HCT116 (cell line): ENCODE measurements around the gene CFAP161. TPM values are rescaled to one million over a fixed set of nuclear protein-coding genes. Genes with fewer than 3 reads are reported as not detected.

ENCODE experiments used
- ATAC-seq: fragments of 200-7000 bp; cut with Tn5 transposase; 2 replicates; pipeline ENCODE4 v1.9.1; 2020; ENCODE audit warnings: mild to moderate bottlenecking, moderate library complexity
- BruUV-seq: library from RNA; stranded (reverse); fragments of 400-500 nt; replicated peaks from 2 replicates; lab custom pipeline; 2021; lab: Mats Ljungman, UMichigan
- CTCF ChIA-PET: fragments of 300-600 bp; sonication (Branson Sonifier 250); formaldehyde crosslinking; loops from one replicate; lab custom pipeline; 2021; ENCODE audit warnings: antibody characterized with exemption; lab: Charles Lee
- POLR2A ChIA-PET: fragments of 300-600, 350-600 bp; sonication (Branson Sonifier 250); formaldehyde crosslinking; loops from one replicate; lab custom pipeline; 2021; ENCODE audit warnings: antibody characterized with exemption; lab: Charles Lee
- RAD21 ChIA-PET, 2 experiments: fragments of 300-600 bp; sonication (Branson Sonifier 250); formaldehyde crosslinking; loops; one replicate each; lab custom pipeline; 2023; ENCODE audit warnings: low total read pairs in 2 of 2; ENCODE audit not compliant: uncharacterized antibody in 2 of 2, unreplicated experiment in 2 of 2, low non-redundant PET in 1 of 2; lab: Charles Lee
- DNase-seq: peaks from one replicate; pipeline ENCODE4 v3.0.0-alpha.2; 2010; ENCODE audit warnings: low read depth, low spot score
- H2AFZ ChIP-seq: fragments of 200-600 bp; shearing (Covaris generic), sonication (generic); 2 replicates; pipeline ENCODE4 v1.6.1; 2017; ENCODE audit warnings: low read depth, mixed run types, mixed read lengths, antibody characterized with exemption, low read length; ENCODE audit not compliant: poor library complexity, severe bottlenecking
- H3K27ac ChIP-seq: 2 replicates; pipeline ENCODE4 v1.5.1; 2012; ENCODE audit warnings: low read depth, low read length
- H3K27me3 ChIP-seq: fragments of 200-600 bp; sonication (generic); 2 replicates; pipeline ENCODE4 v1.6.1; 2016; ENCODE audit warnings: mixed run types, low read length, mixed read lengths; ENCODE audit not compliant: insufficient read depth
- H3K36me3 ChIP-seq, 2 experiments: fragments of 200-500 bp in 1 of 2; fragments of 200-600 bp in 1 of 2; sonication (Bioruptor generic) in 1 of 2; sonication (generic) in 1 of 2; 2 replicates each; pipeline versions ENCODE4 v1.5.1 to v1.6.1; 2014 to 2016; ENCODE audit warnings: low read length in 2 of 2, inconsistent platforms in 1 of 2, mixed read lengths in 1 of 2, mixed run types in 1 of 2; ENCODE audit not compliant: insufficient read depth in 2 of 2, control insufficient read depth in 1 of 2
- H3K4me1 ChIP-seq, 2 experiments: fragments of 200-600 bp in 1 of 2; sonication (generic) in 1 of 2; 2 replicates each; pipeline versions ENCODE4 v1.5.1 to v1.6.1; 2012 to 2017; ENCODE audit warnings: low read length in 2 of 2, inconsistent platforms in 1 of 2, mild to moderate bottlenecking in 1 of 2, mixed read lengths in 1 of 2, mixed run types in 1 of 2, moderate library complexity in 1 of 2; ENCODE audit not compliant: insufficient read depth in 2 of 2, control insufficient read depth in 1 of 2
- H3K4me2 ChIP-seq: fragments of 200-600 bp; sonication (generic); 2 replicates; pipeline ENCODE4 v1.6.1; 2017; ENCODE audit warnings: mixed run types, low read length, mixed read lengths
- H3K4me3 ChIP-seq, 2 experiments: fragments of 200-600 bp in 1 of 2; sonication (generic) in 1 of 2; replicated peaks in 1 of 2; 2 replicates each; pipeline ENCODE4 v1.5.1; 2011 to 2016; ENCODE audit warnings: low read length in 2 of 2, control low read depth in 1 of 2, low read depth in 1 of 2, mild to moderate bottlenecking in 1 of 2, mixed read lengths in 1 of 2, mixed run types in 1 of 2
- H3K79me2 ChIP-seq: fragments of 200-600 bp; sonication (generic); 2 replicates; pipeline ENCODE4 v1.6.1; 2017; ENCODE audit warnings: mild to moderate bottlenecking, mixed run types, low read length, moderate library complexity, mixed read lengths; ENCODE audit not compliant: insufficient read depth
- H3K9ac ChIP-seq: fragments of 200-600 bp; sonication (generic); 2 replicates; pipeline ENCODE4 v1.6.1; 2016; ENCODE audit warnings: low read length, mixed read lengths
- H3K9me2 ChIP-seq: fragments of 200-600 bp; sonication (generic), shearing (Covaris generic); 2 replicates; pipeline ENCODE4 v1.6.1; 2017; ENCODE audit warnings: mixed run types, mild to moderate bottlenecking, moderate library complexity; ENCODE audit not compliant: insufficient read depth
- H3K9me3 ChIP-seq, 2 experiments: fragments of 200-500 bp in 1 of 2; fragments of 200-600 bp in 1 of 2; sonication (Bioruptor generic) in 1 of 2; sonication (generic) in 1 of 2; 2 replicates each; pipeline ENCODE4 v1.6.1; 2014 to 2017; ENCODE audit warnings: low read length in 2 of 2, mixed read lengths in 2 of 2, inconsistent platforms in 1 of 2, low read depth in 1 of 2, mild to moderate bottlenecking in 1 of 2, mixed run types in 1 of 2, moderate library complexity in 1 of 2; ENCODE audit not compliant: control insufficient read depth in 1 of 2, insufficient read depth in 1 of 2
- H4K20me1 ChIP-seq: fragments of 200-600 bp; sonication (generic), shearing (Covaris generic); 2 replicates; pipeline ENCODE4 v1.6.1; 2017; ENCODE audit warnings: mixed run types, mild to moderate bottlenecking, moderate library complexity; ENCODE audit not compliant: insufficient read depth
- CBX3 ChIP-seq: IDR thresholded peaks from 2 replicates; pipeline ENCODE4 v1.6.1; 2012; ENCODE audit warnings: low read depth
- EZH2phosphoT487 ChIP-seq: fragments of 200-600 bp; IDR thresholded peaks from 2 replicates; pipeline ENCODE4 v1.6.1; 2018; ENCODE audit warnings: antibody characterized with exemption, borderline replicate concordance
- JUND ChIP-seq: IDR thresholded peaks from 2 replicates; pipeline ENCODE4 v1.6.1; 2012
- POLR2A ChIP-seq: IDR thresholded peaks from 2 replicates; pipeline ENCODE4 v1.7.0; 2011; ENCODE audit warnings: borderline replicate concordance; ENCODE audit not compliant: insufficient read depth, insufficient read length; ENCODE audit errors: extremely low read depth
- POLR2AphosphoS5 ChIP-seq: IDR thresholded peaks from 2 replicates; pipeline ENCODE4 v1.6.1; 2011; ENCODE audit warnings: mild to moderate bottlenecking, low read depth, low read length, moderate library complexity
- SP1 ChIP-seq: IDR thresholded peaks from 2 replicates; pipeline ENCODE4 v1.6.1; 2012; ENCODE audit warnings: low read depth
- intact Hi-C: fragments of 100-400 bp; cut with micrococcal nuclease; formaldehyde crosslinking; loops from 2 replicates; pipeline ENCODE4 v1.10.0; 2022
- total RNA-seq: library from RNA; stranded (reverse); gene quantifications from one replicate; pipeline ENCODE4 v1.2.1, GENCODE V29; 2021; ENCODE audit not compliant: unreplicated experiment
- TF ChIP-seq, protein P1 (sequence below): IDR thresholded peaks from 2 replicates; pipeline ENCODE4 v1.6.1; 2011; ENCODE audit warnings: mild to moderate bottlenecking, low read length, moderate library complexity; ENCODE audit not compliant: insufficient replicate concordance; ENCODE audit errors: extremely low read depth

Gene CFAP161
- total RNA-seq, 1 experiment from 2014 or later, result 0.15 TPM

GRCh38 chr15:81176291-81176893 is 42.3 kb downstream of the CFAP161 start:
- Histone ChIP-seq H3K4me3 (no peak overlapping the region), H3K36me3 (no peaks in the 10 kb centered on the region), H4K20me1 (no peaks in the 10 kb centered on the region), H2AFZ (no peak overlapping the region), H3K79me2 (no peaks in the 10 kb centered on the region), H3K27ac (no peak overlapping the region), H3K4me1 (no peaks in the 10 kb centered on the region), H3K9me2 (no peaks in the 10 kb centered on the region)
- no TSS peak for BruUV-seq
- CTCF ChIA-PET, result interaction anchor here (1.1 kb wide), 1 partner anchor 90 kb away, joined by 4 read pairs; no protein-coding TSS in a partner anchor
- no peak for TF ChIP-seq EZH2phosphoT487
- TF ChIP-seq, protein P1, sequence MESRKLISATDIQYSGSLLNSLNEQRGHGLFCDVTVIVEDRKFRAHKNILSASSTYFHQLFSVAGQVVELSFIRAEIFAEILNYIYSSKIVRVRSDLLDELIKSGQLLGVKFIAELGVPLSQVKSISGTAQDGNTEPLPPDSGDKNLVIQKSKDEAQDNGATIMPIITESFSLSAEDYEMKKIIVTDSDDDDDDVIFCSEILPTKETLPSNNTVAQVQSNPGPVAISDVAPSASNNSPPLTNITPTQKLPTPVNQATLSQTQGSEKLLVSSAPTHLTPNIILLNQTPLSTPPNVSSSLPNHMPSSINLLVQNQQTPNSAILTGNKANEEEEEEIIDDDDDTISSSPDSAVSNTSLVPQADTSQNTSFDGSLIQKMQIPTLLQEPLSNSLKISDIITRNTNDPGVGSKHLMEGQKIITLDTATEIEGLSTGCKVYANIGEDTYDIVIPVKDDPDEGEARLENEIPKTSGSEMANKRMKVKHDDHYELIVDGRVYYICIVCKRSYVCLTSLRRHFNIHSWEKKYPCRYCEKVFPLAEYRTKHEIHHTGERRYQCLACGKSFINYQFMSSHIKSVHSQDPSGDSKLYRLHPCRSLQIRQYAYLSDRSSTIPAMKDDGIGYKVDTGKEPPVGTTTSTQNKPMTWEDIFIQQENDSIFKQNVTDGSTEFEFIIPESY, result no peak
- no peak for TF ChIP-seq POLR2AphosphoS5
- TF ChIP-seq, all 23 proteins: peak for 0
- Histone ChIP-seq H3K9me3 (no peaks in the 10 kb centered on the region), H3K9ac (no peak overlapping the region), H3K27me3 (peaks cover 26% of the 10 kb centered on the region), H3K4me2 (no peak overlapping the region)
- no peak for DNase-seq
- ChIA-PET POLR2A (no interaction called here), RAD21 (no interaction called here)
- ATAC-seq, result no peak
- intact Hi-C loops, result no loop called here

GRCh38 chr15:81178365-81178764 is 44.3 kb downstream of the CFAP161 start:
- no peak overlapping the region for H3K9ac ChIP-seq
- H3K27me3 ChIP-seq, result peaks cover 28% of the 10 kb centered on the region
- no peak for ATAC-seq
- intact Hi-C loops, result no loop called here
- no peaks in the 10 kb centered on the region for H4K20me1 ChIP-seq
- no peak overlapping the region for H2AFZ ChIP-seq
- TF ChIP-seq JUND (no peak), CBX3 (no peak), POLR2A (no peak), SP1 (no peak)
- TF ChIP-seq, protein P1, result no peak
- H3K4me1 ChIP-seq, result no peaks in the 10 kb centered on the region
- H3K4me2 ChIP-seq, result no peak overlapping the region
- ChIA-PET CTCF (no interaction called here), POLR2A (no interaction called here), RAD21 (no interaction called here)
- no peaks in the 10 kb centered on the region for H3K36me3 ChIP-seq
- H3K79me2 ChIP-seq, result no peaks in the 10 kb centered on the region
- H3K4me3 ChIP-seq, result no peak overlapping the region
- no peaks in the 10 kb centered on the region for H3K9me2 ChIP-seq
- no peak overlapping the region for H3K27ac ChIP-seq
- BruUV-seq, result no TSS peak
- no peak for DNase-seq
- no peaks in the 10 kb centered on the region for H3K9me3 ChIP-seq
